ENCODE results near the gene METTL2A. TPM values are rescaled to one million over a fixed set of nuclear protein-coding genes. Genes with fewer than 3 reads are reported as not detected.
"Not testable (repeated sequence)": the region's sequence is repeated elsewhere in the genome, so short reads cannot be mapped to it uniquely, and the experiment has no call there.

METTL2A gene, protein sequence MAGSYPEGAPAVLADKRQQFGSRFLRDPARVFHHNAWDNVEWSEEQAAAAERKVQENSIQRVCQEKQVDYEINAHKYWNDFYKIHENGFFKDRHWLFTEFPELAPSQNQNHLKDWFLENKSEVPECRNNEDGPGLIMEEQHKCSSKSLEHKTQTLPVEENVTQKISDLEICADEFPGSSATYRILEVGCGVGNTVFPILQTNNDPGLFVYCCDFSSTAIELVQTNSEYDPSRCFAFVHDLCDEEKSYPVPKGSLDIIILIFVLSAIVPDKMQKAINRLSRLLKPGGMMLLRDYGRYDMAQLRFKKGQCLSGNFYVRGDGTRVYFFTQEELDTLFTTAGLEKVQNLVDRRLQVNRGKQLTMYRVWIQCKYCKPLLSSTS
- 10 to 100 TPM; 15.0 to 21.4 (median 17.5) TPM for total RNA-seq

DNA sequence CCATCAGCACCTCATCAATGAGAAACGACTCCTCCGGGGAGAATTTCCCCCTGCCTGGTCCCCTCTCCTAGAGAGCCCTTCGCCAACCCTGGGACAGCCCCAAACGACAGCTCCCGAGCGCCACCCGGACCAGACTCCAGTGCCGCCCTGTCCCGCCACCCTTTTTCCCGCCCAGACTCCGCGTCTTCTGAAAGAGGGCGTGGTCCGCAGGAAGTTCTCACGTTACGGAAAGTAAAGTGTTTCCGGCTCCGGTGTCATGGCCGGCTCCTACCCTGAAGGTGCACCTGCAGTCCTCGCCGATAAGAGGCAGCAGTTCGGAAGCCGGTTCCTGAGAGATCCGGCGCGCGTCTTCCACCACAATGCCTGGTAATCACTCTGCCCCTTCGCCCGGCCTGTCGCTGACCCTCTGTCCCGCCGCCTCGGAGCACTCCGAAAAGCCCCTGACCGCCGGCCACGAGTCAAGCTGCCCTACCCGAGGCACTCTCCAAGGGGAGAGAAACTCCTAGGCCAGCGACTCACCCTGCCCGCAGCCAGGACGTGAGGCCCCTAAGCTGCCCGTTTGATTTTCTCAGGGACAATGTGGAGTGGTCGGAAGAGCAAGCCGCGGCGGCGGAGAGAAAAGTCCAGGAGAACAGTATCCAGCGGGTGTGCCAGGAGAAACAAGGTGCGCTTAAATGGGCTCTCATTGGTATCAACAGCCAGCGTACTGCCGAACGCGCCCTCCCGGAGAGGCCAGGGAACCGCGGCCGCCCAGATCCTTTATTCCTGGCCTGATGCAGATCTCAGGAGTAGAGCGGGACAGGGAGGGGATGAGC lies at the start of gene METTL2A:
Gene METTL2A (plus strand): TSS at position 251 of the 815 bp plus-strand sequence. CDS start 6 bp downstream, at position 257.
- intact Hi-C loops (cut with DNase I): loop anchor here (10.0 kb wide), 1 partner anchor 51 kb away; the partner anchor contains the start of gene TLK2
- H3K27ac ChIP-seq: peak within 1 kb of the TSS in 2 of 3 donors; percentile 24 to 53

DNA sequence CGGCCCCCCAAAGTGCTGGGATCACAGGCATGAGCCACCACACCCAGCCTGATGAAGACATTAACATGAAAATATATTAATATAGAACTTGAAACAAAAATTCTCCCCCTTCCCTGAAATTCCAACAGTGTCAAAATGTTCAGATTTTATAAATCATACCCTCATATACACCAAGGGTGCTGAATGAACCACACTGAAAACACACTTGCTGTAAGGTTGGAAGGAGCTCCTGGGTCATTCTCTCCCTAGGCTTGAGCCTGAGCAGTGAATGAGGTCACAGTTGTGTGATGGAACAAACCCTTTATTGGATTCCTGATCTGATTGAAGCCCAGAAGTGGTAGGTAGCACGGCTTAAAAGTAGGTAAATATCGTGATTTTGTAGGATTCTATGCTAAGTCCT lies 43.4 kb upstream of the METTL2A start, which contains the start of gene EFCAB3:
Gene EFCAB3 (plus strand): TSS at position 301 of the 400 bp plus-strand sequence. CDS start 2,427 bp downstream, outside the sequence.
- TF ChIP-seq, protein P1, sequence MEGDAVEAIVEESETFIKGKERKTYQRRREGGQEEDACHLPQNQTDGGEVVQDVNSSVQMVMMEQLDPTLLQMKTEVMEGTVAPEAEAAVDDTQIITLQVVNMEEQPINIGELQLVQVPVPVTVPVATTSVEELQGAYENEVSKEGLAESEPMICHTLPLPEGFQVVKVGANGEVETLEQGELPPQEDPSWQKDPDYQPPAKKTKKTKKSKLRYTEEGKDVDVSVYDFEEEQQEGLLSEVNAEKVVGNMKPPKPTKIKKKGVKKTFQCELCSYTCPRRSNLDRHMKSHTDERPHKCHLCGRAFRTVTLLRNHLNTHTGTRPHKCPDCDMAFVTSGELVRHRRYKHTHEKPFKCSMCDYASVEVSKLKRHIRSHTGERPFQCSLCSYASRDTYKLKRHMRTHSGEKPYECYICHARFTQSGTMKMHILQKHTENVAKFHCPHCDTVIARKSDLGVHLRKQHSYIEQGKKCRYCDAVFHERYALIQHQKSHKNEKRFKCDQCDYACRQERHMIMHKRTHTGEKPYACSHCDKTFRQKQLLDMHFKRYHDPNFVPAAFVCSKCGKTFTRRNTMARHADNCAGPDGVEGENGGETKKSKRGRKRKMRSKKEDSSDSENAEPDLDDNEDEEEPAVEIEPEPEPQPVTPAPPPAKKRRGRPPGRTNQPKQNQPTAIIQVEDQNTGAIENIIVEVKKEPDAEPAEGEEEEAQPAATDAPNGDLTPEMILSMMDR (IDR thresholded peaks at IDR 0.05): no peak
- no peak for TF ChIP-seq POLR2A (IDR thresholded peaks at IDR 0.05)
- Histone ChIP-seq H3K4me1 (no peaks in the 10 kb centered on the region), H3K27me3 (no peaks in the 10 kb centered on the region), H3K9me3 (no peaks in the 10 kb centered on the region), H3K36me3 (no peaks in the 10 kb centered on the region), H3K4me3 (replicated peaks in 1 of 3) (no peak within 1 kb of the TSS), H3K27ac (no peak within 1 kb of the TSS)
- WGBS, 2 donors: 91% methylated on average over 3 of the region's 3 CpGs
- intact Hi-C loops (cut with DNase I): no loop called here
- no peak for DNase-seq

More for the DNA sequence above, at the start of gene METTL2A:
- peak; percentile 88 for DNase-seq
- peak in 1 of 2 donors; percentile 80 for TF ChIP-seq POLR2A (IDR thresholded peaks at IDR 0.05)
- TF ChIP-seq, protein P1 (IDR thresholded peaks at IDR 0.05): peak in 3 of 6 experiments; percentile 35 to 38 (median 37)
- H3K4me1 ChIP-seq, H3K9me3 ChIP-seq, H3K36me3 ChIP-seq, H3K27me3 ChIP-seq: not testable (repeated sequence)
- H3K4me3 ChIP-seq (replicated peaks in 1 of 3): peak within 1 kb of the TSS; percentile 26 to 68 (median 63)
- 0 to 1% methylated on average over 33 to 52 of the region's 58 CpGs for WGBS, 2 donors

DNA sequence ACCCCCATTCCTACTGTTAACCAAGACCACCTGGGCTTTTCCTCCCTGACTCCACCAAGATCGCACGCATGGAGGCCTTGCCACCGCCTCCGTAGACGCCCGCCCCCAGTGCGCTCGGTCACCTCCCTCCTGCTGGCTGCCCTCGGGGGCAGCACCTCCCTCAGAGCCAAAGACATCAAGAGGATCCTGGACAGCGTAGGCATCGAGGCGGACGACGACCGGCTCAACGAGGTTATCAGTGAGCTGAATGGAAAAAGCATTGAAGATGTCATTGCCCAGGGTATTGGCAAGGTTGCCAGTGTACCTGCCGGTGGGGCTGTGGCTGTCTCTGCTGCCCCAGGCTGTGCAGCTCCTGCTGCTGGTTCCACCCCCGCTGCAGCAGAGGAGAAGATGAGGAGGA lies 42.1 kb upstream of the METTL2A start:
- H3K4me1 ChIP-seq: no peaks in the 10 kb centered on the region
- no peak overlapping the region for H3K4me3 ChIP-seq (replicated peaks in 1 of 3)
- intact Hi-C loops (cut with DNase I): no loop called here
- 85 to 86% methylated on average over 18 of the region's 18 CpGs for WGBS, 2 donors
- no peaks in the 10 kb centered on the region for H3K9me3 ChIP-seq
- H3K27ac ChIP-seq: no peak overlapping the region
- no peaks in the 10 kb centered on the region for H3K27me3 ChIP-seq
- TF ChIP-seq POLR2A (IDR thresholded peaks at IDR 0.05): no peak
- TF ChIP-seq, protein P1 (IDR thresholded peaks at IDR 0.05): no peak
- DNase-seq: no peak
- no peaks in the 10 kb centered on the region for H3K36me3 ChIP-seq

DNA sequence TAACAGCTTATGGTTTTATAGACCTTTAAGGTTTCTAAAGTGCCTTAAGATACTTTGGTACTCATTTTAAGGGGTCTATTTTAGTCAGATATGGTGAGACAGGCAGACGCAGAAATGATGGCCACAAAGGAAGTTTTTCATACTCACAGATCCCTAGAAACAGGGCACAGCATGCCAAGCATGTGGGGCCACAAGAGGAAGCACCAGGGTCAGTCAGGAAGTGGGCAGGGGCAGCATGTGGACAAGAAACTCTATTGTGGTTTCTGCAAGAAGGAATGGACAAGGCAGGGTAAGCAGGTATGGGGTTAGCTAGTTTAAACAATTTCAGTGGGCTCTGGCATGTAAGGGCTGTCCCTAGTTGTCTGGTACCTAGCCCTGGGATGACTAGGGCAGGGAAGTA lies 34.8 kb upstream of the METTL2A start:
- 76 to 77% methylated on average over 1 of the region's 1 CpG for WGBS, 2 donors
- TF ChIP-seq, protein P1 (IDR thresholded peaks at IDR 0.05): no peak

More for the DNA sequence above, 34.8 kb upstream of the METTL2A start:
- Histone ChIP-seq H3K36me3 (no peaks in the 10 kb centered on the region), H3K9me3 (no peaks in the 10 kb centered on the region), H3K27me3 (no peaks in the 10 kb centered on the region), H3K4me1 (peaks cover 4 to 6% of the 10 kb centered on the region in 2 donors), H3K27ac (no peak overlapping the region), H3K4me3 (replicated peaks in 1 of 3) (no peak overlapping the region)
- intact Hi-C loops (cut with DNase I): no loop called here
- DNase-seq: no peak

Data from thyroid gland (tissue), 4 donors.